Measurements from ENCODE around the gene TTYH3. TPM values are rescaled to one million over a fixed set of nuclear protein-coding genes. Genes with fewer than 3 reads are reported as not detected.

TTYH3 gene
- total and polyA plus RNA-seq, 9 of the 15 experiments (the other 6 are each of a cell fraction or from before 2014, with no cell fraction given), result 0.01 to 5.5 (median 1.1) TPM

DNA sequence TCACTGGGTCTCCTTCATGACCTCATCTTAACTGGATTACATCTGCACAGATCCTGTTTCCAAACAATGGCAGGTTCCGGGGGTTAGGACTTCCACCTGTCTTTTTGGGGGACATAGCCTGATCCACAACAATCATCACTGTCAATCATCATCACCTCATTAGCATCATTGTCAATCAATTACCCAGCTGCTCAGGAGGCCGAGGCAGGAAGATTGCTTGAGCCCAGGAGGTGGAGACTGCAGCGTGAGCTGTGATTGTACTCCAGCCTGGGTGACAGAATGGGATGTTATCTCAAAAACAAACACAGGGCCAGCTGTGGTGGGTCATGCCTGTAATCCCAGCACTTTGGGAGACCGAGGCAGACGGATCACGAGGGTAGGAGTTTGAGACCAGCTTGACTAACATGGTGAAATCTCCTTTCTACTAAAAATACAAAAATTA lies 74.9 kb downstream of the TTYH3 start:
- H3K36me3 ChIP-seq (ENCODE audit: control insufficient read depth, insufficient read depth, low read length), result no peaks in the 10 kb centered on the region
- H4K20me1 ChIP-seq (replicated peaks; ENCODE audit: control insufficient read depth, insufficient read depth, low read length), result 0 out of 2 replicates have a peak, but pooled peaks cover 6% of the 10 kb centered on the region
- WGBS (ENCODE audit: insufficient coverage, low coverage, missing lambda C conversion rate), result 7% methylated on average over 6 of the region's 6 CpGs
- ATAC-seq (no peak), FAIRE-seq (no peak), DNase-seq (ENCODE audit: extremely low read depth in 1 of 4, low spot score in 3 of 4) (no peak)
- no peak overlapping the region for H3K4me3 ChIP-seq
- H3K27ac ChIP-seq (ENCODE audit: extremely low read depth, low read depth, low read length), result no peak overlapping the region
- no peak overlapping the region for H3K9ac ChIP-seq (ENCODE audit: insufficient read depth in 1 of 2, low read depth in 2 of 2, low read length in 2 of 2)
- no peak overlapping the region for H2AFZ ChIP-seq (ENCODE audit: low read depth, low read length)
- H3K9me3 ChIP-seq (replicated peaks; ENCODE audit: control insufficient read depth, insufficient read depth, low read depth, low read length), result no peaks in the 10 kb centered on the region
- intact Hi-C loops (cut with micrococcal nuclease) (no loop called here), in situ Hi-C loops (cut with MboI) (no loop called here)
- H3K79me2 ChIP-seq (ENCODE audit: control insufficient read depth, insufficient read depth, low read length), result no peaks in the 10 kb centered on the region
- ChIA-PET CTCF (ENCODE audit: low intra/inter-chr PET ratio) (no interaction called here), POLR2A (interaction anchor here (0.8 kb wide), 1 partner anchor 36 kb away, joined by 4 read pairs; no protein-coding TSS in a partner anchor)
- no peaks in the 10 kb centered on the region for H3K9me1 ChIP-seq (ENCODE audit: control insufficient read depth, insufficient read depth, low read length)
- no TSS peak for BruUV-seq (replicated peaks)
- H3K4me1 ChIP-seq (replicated peaks in 1 of 2; ENCODE audit: control insufficient read depth in 2 of 2, insufficient read depth in 2 of 2, low read length in 2 of 2), result peaks cover 0 to 36% of the 10 kb centered on the region in 2 experiments; a peak in 3 of 5 replicates
- H3K27me3 ChIP-seq (ENCODE audit: control insufficient read depth in 2 of 2, insufficient read depth in 2 of 2, low read length in 2 of 2), result peaks cover 16 to 35% of the 10 kb centered on the region in 2 experiments; a peak in 4 of 5 replicates
- H3K4me2 ChIP-seq (ENCODE audit: insufficient read depth, low read length), result no peak overlapping the region
- TF ChIP-seq, protein P1, sequence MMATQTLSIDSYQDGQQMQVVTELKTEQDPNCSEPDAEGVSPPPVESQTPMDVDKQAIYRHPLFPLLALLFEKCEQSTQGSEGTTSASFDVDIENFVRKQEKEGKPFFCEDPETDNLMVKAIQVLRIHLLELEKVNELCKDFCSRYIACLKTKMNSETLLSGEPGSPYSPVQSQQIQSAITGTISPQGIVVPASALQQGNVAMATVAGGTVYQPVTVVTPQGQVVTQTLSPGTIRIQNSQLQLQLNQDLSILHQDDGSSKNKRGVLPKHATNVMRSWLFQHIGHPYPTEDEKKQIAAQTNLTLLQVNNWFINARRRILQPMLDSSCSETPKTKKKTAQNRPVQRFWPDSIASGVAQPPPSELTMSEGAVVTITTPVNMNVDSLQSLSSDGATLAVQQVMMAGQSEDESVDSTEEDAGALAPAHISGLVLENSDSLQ (IDR thresholded peaks at IDR 0.05), result peak; percentile 73
- no peak for TF ChIP-seq DACH1 (IDR thresholded peaks at IDR 0.05; ENCODE audit: partially characterized antibody)
- TF ChIP-seq FOXA3 (CRISPR knock-in tag; conservative IDR thresholded peaks at IDR 0.05 in 1 of 2, IDR thresholded peaks at IDR 0.05 in 1 of 2), result peak in 1 of 2 experiments; percentile 64; a peak in 2 of 4 replicates
- no peak for TF ChIP-seq TEAD4 (IDR thresholded peaks at IDR 0.05; ENCODE audit: low read length)
- no peak for TF ChIP-seq TEAD4 (CRISPR knock-in tag; IDR thresholded peaks at IDR 0.05; ENCODE audit: borderline replicate concordance)
- peak; percentile 44; the same call in 1 of the 2 replicates for TF ChIP-seq DPF2 (IDR thresholded peaks at IDR 0.05)
- TF ChIP-seq HDAC1 (IDR thresholded peaks at IDR 0.05), result peak in 1 of 2 experiments; percentile 53; a peak in 1 of 4 replicates
- TF ChIP-seq RFX5 (IDR thresholded peaks at IDR 0.05; ENCODE audit: low read depth, low read length), result no peak
- TF ChIP-seq, protein P2, sequence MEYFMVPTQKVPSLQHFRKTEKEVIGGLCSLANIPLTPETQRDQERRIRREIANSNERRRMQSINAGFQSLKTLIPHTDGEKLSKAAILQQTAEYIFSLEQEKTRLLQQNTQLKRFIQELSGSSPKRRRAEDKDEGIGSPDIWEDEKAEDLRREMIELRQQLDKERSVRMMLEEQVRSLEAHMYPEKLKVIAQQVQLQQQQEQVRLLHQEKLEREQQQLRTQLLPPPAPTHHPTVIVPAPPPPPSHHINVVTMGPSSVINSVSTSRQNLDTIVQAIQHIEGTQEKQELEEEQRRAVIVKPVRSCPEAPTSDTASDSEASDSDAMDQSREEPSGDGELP (CRISPR knock-in tag; IDR thresholded peaks at IDR 0.05; ENCODE audit: borderline replicate concordance), result peak; percentile 67; the same call in 1 of the 2 replicates
- peak; percentile 35 for TF ChIP-seq MEIS2 (IDR thresholded peaks at IDR 0.05; ENCODE audit: partially characterized antibody)
- TF ChIP-seq, protein P3, sequence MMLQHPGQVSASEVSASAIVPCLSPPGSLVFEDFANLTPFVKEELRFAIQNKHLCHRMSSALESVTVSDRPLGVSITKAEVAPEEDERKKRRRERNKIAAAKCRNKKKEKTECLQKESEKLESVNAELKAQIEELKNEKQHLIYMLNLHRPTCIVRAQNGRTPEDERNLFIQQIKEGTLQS (IDR thresholded peaks at IDR 0.05), result peak; percentile 58
- TF ChIP-seq, protein P3 (CRISPR knock-in tag; conservative IDR thresholded peaks at IDR 0.05), result no peak
- TF ChIP-seq SREBF1 (IDR thresholded peaks at IDR 0.05; ENCODE audit: borderline replicate concordance, low read depth, low read length), result no peak
- no peak for TF ChIP-seq NR1H2 (CRISPR knock-in tag; IDR thresholded peaks at IDR 0.05)
- TF ChIP-seq CBFA2T3 (IDR thresholded peaks at IDR 0.05), result peak; percentile 41; the same call in 1 of the 2 replicates
- TF ChIP-seq ZNF76 (CRISPR knock-in tag; IDR thresholded peaks at IDR 0.05; ENCODE audit: borderline replicate concordance), result no peak
- TF ChIP-seq, protein P4, sequence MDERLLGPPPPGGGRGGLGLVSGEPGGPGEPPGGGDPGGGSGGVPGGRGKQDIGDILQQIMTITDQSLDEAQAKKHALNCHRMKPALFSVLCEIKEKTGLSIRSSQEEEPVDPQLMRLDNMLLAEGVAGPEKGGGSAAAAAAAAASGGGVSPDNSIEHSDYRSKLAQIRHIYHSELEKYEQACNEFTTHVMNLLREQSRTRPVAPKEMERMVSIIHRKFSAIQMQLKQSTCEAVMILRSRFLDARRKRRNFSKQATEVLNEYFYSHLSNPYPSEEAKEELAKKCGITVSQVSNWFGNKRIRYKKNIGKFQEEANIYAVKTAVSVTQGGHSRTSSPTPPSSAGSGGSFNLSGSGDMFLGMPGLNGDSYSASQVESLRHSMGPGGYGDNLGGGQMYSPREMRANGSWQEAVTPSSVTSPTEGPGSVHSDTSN (CRISPR knock-in tag; IDR thresholded peaks at IDR 0.05; ENCODE audit: low read depth), result no peak
- TF ChIP-seq, protein P4 (tag; conservative IDR thresholded peaks at IDR 0.05; ENCODE audit: low read depth), result peak; percentile 22; the same call in 1 of the 2 replicates
- peak; percentile 59 for TF ChIP-seq SOX6 (IDR thresholded peaks at IDR 0.05)
